D721Med (cell line): Measurements from ENCODE around the gene CYTH3.
"Not testable (repeated sequence)": the region's sequence is repeated elsewhere in the genome, so short reads cannot be mapped to it uniquely, and the experiment has no call there.

Source experiments
- DNase-seq: peaks from one replicate; pipeline ENCODE4 v3.0.0; 2011; ENCODE audit warnings: low spot score; ENCODE audit not compliant: insufficient read length
- FAIRE-seq: peaks from 2 replicates; lab custom pipeline; 2011; peaks lifted over from hg19 to GRCh38; lab: Jason Lieb, UNC
- CTCF ChIP-seq: IDR thresholded peaks from 2 replicates; pipeline ENCODE4 v1.5.1; 2012; ENCODE audit warnings: mild to moderate bottlenecking, control low read depth; ENCODE audit not compliant: insufficient read depth; ENCODE audit errors: missing control alignments

The CYTH3 gene

GRCh38 chr7:6307762-6308161, 35.3 kb upstream of the CYTH3 start:
- FAIRE-seq: no peak

GRCh38 chr7:6306471-6306870, 34.0 kb upstream of the CYTH3 start:
- TF ChIP-seq CTCF: no peak
- DNase-seq: no peak
- no peak for FAIRE-seq

More at GRCh38 chr7:6307762-6308161, 35.3 kb upstream of the CYTH3 start:
- DNase-seq: no peak
- no peak for TF ChIP-seq CTCF

- FAIRE-seq: no peak
- TF ChIP-seq CTCF: no peak
- DNase-seq: no peak
These were observed 32.9 kb upstream of the CYTH3 start for GRCh38 chr7:6305330-6305729.

- FAIRE-seq, DNase-seq: not testable (repeated sequence)
These were observed 29.0 kb upstream of the CYTH3 start for GRCh38 chr7:6301446-6301845.

- DNase-seq (no peak), FAIRE-seq (no peak)
- TF ChIP-seq CTCF: no peak
These were observed 27.4 kb upstream of the CYTH3 start for GRCh38 chr7:6299774-6300173.

- no peak for TF ChIP-seq CTCF
- no peak for DNase-seq
- no peak for FAIRE-seq
These were observed 22.4 kb upstream of the CYTH3 start for GRCh38 chr7:6294839-6295238.

GRCh38 chr7:6293202-6293601, 20.8 kb upstream of the CYTH3 start:
- DNase-seq: no peak
- TF ChIP-seq CTCF: no peak

GRCh38 chr7:6291941-6292340, 19.5 kb upstream of the CYTH3 start:
- not testable (repeated sequence) for DNase-seq, FAIRE-seq

More at GRCh38 chr7:6293202-6293601, 20.8 kb upstream of the CYTH3 start:
- FAIRE-seq: no peak
